ENCODE data around the gene USP44.

GRCh38 chr12:95474660-95474958, 76.7 kb downstream of the USP44 start:
- no peak for TF ChIP-seq NRF1 (IDR thresholded peaks at IDR 0.05; ENCODE audit: low read depth, low read length)
- TF ChIP-seq EP300 (IDR thresholded peaks at IDR 0.05; ENCODE audit: borderline replicate concordance in 1 of 2, low read depth in 1 of 2, low read length in 1 of 2) = no peak
- TF ChIP-seq JUND (IDR thresholded peaks at IDR 0.05) = no peak
- TF ChIP-seq, protein P1, sequence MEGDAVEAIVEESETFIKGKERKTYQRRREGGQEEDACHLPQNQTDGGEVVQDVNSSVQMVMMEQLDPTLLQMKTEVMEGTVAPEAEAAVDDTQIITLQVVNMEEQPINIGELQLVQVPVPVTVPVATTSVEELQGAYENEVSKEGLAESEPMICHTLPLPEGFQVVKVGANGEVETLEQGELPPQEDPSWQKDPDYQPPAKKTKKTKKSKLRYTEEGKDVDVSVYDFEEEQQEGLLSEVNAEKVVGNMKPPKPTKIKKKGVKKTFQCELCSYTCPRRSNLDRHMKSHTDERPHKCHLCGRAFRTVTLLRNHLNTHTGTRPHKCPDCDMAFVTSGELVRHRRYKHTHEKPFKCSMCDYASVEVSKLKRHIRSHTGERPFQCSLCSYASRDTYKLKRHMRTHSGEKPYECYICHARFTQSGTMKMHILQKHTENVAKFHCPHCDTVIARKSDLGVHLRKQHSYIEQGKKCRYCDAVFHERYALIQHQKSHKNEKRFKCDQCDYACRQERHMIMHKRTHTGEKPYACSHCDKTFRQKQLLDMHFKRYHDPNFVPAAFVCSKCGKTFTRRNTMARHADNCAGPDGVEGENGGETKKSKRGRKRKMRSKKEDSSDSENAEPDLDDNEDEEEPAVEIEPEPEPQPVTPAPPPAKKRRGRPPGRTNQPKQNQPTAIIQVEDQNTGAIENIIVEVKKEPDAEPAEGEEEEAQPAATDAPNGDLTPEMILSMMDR (IDR thresholded peaks at IDR 0.05) = no peak
- TF ChIP-seq FOXM1 (IDR thresholded peaks at IDR 0.05; ENCODE audit: low read depth) = no peak
- TF ChIP-seq, protein P2, sequence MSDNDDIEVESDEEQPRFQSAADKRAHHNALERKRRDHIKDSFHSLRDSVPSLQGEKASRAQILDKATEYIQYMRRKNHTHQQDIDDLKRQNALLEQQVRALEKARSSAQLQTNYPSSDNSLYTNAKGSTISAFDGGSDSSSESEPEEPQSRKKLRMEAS (IDR thresholded peaks at IDR 0.05; ENCODE audit: low read depth) = no peak
